HCT116 (cell line): Measurements from ENCODE around the gene MYBPC1. TPM values are rescaled to one million over a fixed set of nuclear protein-coding genes. Genes with fewer than 3 reads are reported as not detected.

ENCODE experiments used
- ATAC-seq: fragments of 200-7000 bp; cut with Tn5 transposase; 2 replicates; pipeline ENCODE4 v1.9.1; 2020; ENCODE audit warnings: mild to moderate bottlenecking, moderate library complexity
- BruUV-seq: library from RNA; stranded (reverse); fragments of 400-500 nt; replicated peaks from 2 replicates; lab custom pipeline; 2021; lab: Mats Ljungman, UMichigan
- CTCF ChIA-PET: fragments of 300-600 bp; sonication (Branson Sonifier 250); formaldehyde crosslinking; loops from one replicate; lab custom pipeline; 2021; ENCODE audit warnings: antibody characterized with exemption; lab: Charles Lee
- POLR2A ChIA-PET: fragments of 300-600, 350-600 bp; sonication (Branson Sonifier 250); formaldehyde crosslinking; loops from one replicate; lab custom pipeline; 2021; ENCODE audit warnings: antibody characterized with exemption; lab: Charles Lee
- RAD21 ChIA-PET, 2 experiments: fragments of 300-600 bp; sonication (Branson Sonifier 250); formaldehyde crosslinking; loops; one replicate each; lab custom pipeline; 2023; ENCODE audit warnings: low total read pairs in 2 of 2; ENCODE audit not compliant: uncharacterized antibody in 2 of 2, unreplicated experiment in 2 of 2, low non-redundant PET in 1 of 2; lab: Charles Lee
- DNase-seq: peaks from one replicate; pipeline ENCODE4 v3.0.0-alpha.2; 2010; ENCODE audit warnings: low read depth, low spot score
- H2AFZ ChIP-seq: fragments of 200-600 bp; shearing (Covaris generic), sonication (generic); 2 replicates; pipeline ENCODE4 v1.6.1; 2017; ENCODE audit warnings: low read depth, mixed run types, mixed read lengths, antibody characterized with exemption, low read length; ENCODE audit not compliant: poor library complexity, severe bottlenecking
- H3K27ac ChIP-seq: 2 replicates; pipeline ENCODE4 v1.5.1; 2012; ENCODE audit warnings: low read depth, low read length
- H3K27me3 ChIP-seq: fragments of 200-600 bp; sonication (generic); 2 replicates; pipeline ENCODE4 v1.6.1; 2016; ENCODE audit warnings: mixed run types, low read length, mixed read lengths; ENCODE audit not compliant: insufficient read depth
- H3K36me3 ChIP-seq, 2 experiments: fragments of 200-500 bp in 1 of 2; fragments of 200-600 bp in 1 of 2; sonication (Bioruptor generic) in 1 of 2; sonication (generic) in 1 of 2; 2 replicates each; pipeline versions ENCODE4 v1.5.1 to v1.6.1; 2014 to 2016; ENCODE audit warnings: low read length in 2 of 2, inconsistent platforms in 1 of 2, mixed read lengths in 1 of 2, mixed run types in 1 of 2; ENCODE audit not compliant: insufficient read depth in 2 of 2, control insufficient read depth in 1 of 2
- H3K4me1 ChIP-seq, 2 experiments: fragments of 200-600 bp in 1 of 2; sonication (generic) in 1 of 2; 2 replicates each; pipeline versions ENCODE4 v1.5.1 to v1.6.1; 2012 to 2017; ENCODE audit warnings: low read length in 2 of 2, inconsistent platforms in 1 of 2, mild to moderate bottlenecking in 1 of 2, mixed read lengths in 1 of 2, mixed run types in 1 of 2, moderate library complexity in 1 of 2; ENCODE audit not compliant: insufficient read depth in 2 of 2, control insufficient read depth in 1 of 2
- H3K4me2 ChIP-seq: fragments of 200-600 bp; sonication (generic); 2 replicates; pipeline ENCODE4 v1.6.1; 2017; ENCODE audit warnings: mixed run types, low read length, mixed read lengths
- H3K4me3 ChIP-seq, 2 experiments: fragments of 200-600 bp in 1 of 2; sonication (generic) in 1 of 2; replicated peaks in 1 of 2; 2 replicates each; pipeline ENCODE4 v1.5.1; 2011 to 2016; ENCODE audit warnings: low read length in 2 of 2, control low read depth in 1 of 2, low read depth in 1 of 2, mild to moderate bottlenecking in 1 of 2, mixed read lengths in 1 of 2, mixed run types in 1 of 2
- H3K79me2 ChIP-seq: fragments of 200-600 bp; sonication (generic); 2 replicates; pipeline ENCODE4 v1.6.1; 2017; ENCODE audit warnings: mild to moderate bottlenecking, mixed run types, low read length, moderate library complexity, mixed read lengths; ENCODE audit not compliant: insufficient read depth
- H3K9ac ChIP-seq: fragments of 200-600 bp; sonication (generic); 2 replicates; pipeline ENCODE4 v1.6.1; 2016; ENCODE audit warnings: low read length, mixed read lengths
- H3K9me2 ChIP-seq: fragments of 200-600 bp; sonication (generic), shearing (Covaris generic); 2 replicates; pipeline ENCODE4 v1.6.1; 2017; ENCODE audit warnings: mixed run types, mild to moderate bottlenecking, moderate library complexity; ENCODE audit not compliant: insufficient read depth
- H3K9me3 ChIP-seq, 2 experiments: fragments of 200-500 bp in 1 of 2; fragments of 200-600 bp in 1 of 2; sonication (Bioruptor generic) in 1 of 2; sonication (generic) in 1 of 2; 2 replicates each; pipeline ENCODE4 v1.6.1; 2014 to 2017; ENCODE audit warnings: low read length in 2 of 2, mixed read lengths in 2 of 2, inconsistent platforms in 1 of 2, low read depth in 1 of 2, mild to moderate bottlenecking in 1 of 2, mixed run types in 1 of 2, moderate library complexity in 1 of 2; ENCODE audit not compliant: control insufficient read depth in 1 of 2, insufficient read depth in 1 of 2
- H4K20me1 ChIP-seq: fragments of 200-600 bp; sonication (generic), shearing (Covaris generic); 2 replicates; pipeline ENCODE4 v1.6.1; 2017; ENCODE audit warnings: mixed run types, mild to moderate bottlenecking, moderate library complexity; ENCODE audit not compliant: insufficient read depth
- ATF3 ChIP-seq: IDR thresholded peaks from 2 replicates; pipeline ENCODE4 v1.6.1; 2012
- CBX3 ChIP-seq: IDR thresholded peaks from 2 replicates; pipeline ENCODE4 v1.6.1; 2012; ENCODE audit warnings: low read depth
- CEBPB ChIP-seq: IDR thresholded peaks from 2 replicates; pipeline ENCODE4 v1.6.1; 2012; ENCODE audit warnings: low read depth
- CTCF ChIP-seq, 3 experiments: fragments of 200-600 bp in 1 of 3; sonication (generic) in 1 of 3; IDR thresholded peaks in 2 of 3; conservative IDR thresholded peaks in 1 of 3; 2 replicates each; pipeline ENCODE4 v1.5.1; 2012 to 2017; ENCODE audit warnings: low read depth in 2 of 3, low read length in 2 of 3, antibody characterized with exemption in 1 of 3, borderline replicate concordance in 1 of 3, control low read depth in 1 of 3, mild to moderate bottlenecking in 1 of 3, mixed read lengths in 1 of 3, mixed run types in 1 of 3, moderate library complexity in 1 of 3; ENCODE audit not compliant: insufficient read depth in 1 of 3
- ELF1 ChIP-seq: IDR thresholded peaks from 2 replicates; pipeline ENCODE4 v1.6.1; 2012; ENCODE audit warnings: low read depth, borderline replicate concordance
- EZH2 ChIP-seq: fragments of 200-600 bp; sonication (generic); IDR thresholded peaks from 2 replicates; pipeline ENCODE4 v1.6.1; 2017; ENCODE audit warnings: antibody characterized with exemption, mixed run types
- EZH2phosphoT487 ChIP-seq: fragments of 200-600 bp; IDR thresholded peaks from 2 replicates; pipeline ENCODE4 v1.6.1; 2018; ENCODE audit warnings: antibody characterized with exemption, borderline replicate concordance
- FOSL1 ChIP-seq: IDR thresholded peaks from 2 replicates; pipeline ENCODE4 v1.6.1; 2012; ENCODE audit warnings: low read depth
- MAX ChIP-seq: IDR thresholded peaks from 2 replicates; pipeline ENCODE4 v1.6.1; 2012
- POLR2A ChIP-seq: IDR thresholded peaks from 2 replicates; pipeline ENCODE4 v1.7.0; 2011; ENCODE audit warnings: borderline replicate concordance; ENCODE audit not compliant: insufficient read depth, insufficient read length; ENCODE audit errors: extremely low read depth
- RAD21 ChIP-seq: IDR thresholded peaks from 2 replicates; pipeline ENCODE4 v1.6.1; 2012; ENCODE audit warnings: low read depth, mild to moderate bottlenecking
- SP1 ChIP-seq: IDR thresholded peaks from 2 replicates; pipeline ENCODE4 v1.6.1; 2012; ENCODE audit warnings: low read depth
- YY1 ChIP-seq: IDR thresholded peaks from 2 replicates; pipeline ENCODE4 v1.6.1; 2011; ENCODE audit warnings: low read length, low read depth, moderate library complexity, mild to moderate bottlenecking; ENCODE audit not compliant: insufficient replicate concordance; ENCODE audit errors: extremely low read depth
- ZBTB33 ChIP-seq: IDR thresholded peaks from 2 replicates; pipeline ENCODE4 v1.6.1; 2011; ENCODE audit warnings: mild to moderate bottlenecking, low read length, moderate library complexity; ENCODE audit not compliant: insufficient replicate concordance; ENCODE audit errors: extremely low read depth
- ZFX ChIP-seq: fragments of 450-650 bp; IDR thresholded peaks from 2 replicates; pipeline ENCODE4 v1.6.1; 2017
- ZNF274 ChIP-seq: fragments of 200-500 bp; sonication (Bioruptor generic); IDR thresholded peaks from 2 replicates; pipeline ENCODE4 v1.6.1; 2014; ENCODE audit warnings: mild to moderate bottlenecking, low read depth, low read length, inconsistent platforms
- intact Hi-C: fragments of 100-400 bp; cut with micrococcal nuclease; formaldehyde crosslinking; loops from 2 replicates; pipeline ENCODE4 v1.10.0; 2022
- total RNA-seq: library from RNA; stranded (reverse); gene quantifications from one replicate; pipeline ENCODE4 v1.2.1, GENCODE V29; 2021; ENCODE audit not compliant: unreplicated experiment

MYBPC1 gene
- total RNA-seq, 1 experiment from 2014 or later = not detected

GRCh38 chr12:101552277-101552676 lies 42.5 kb upstream of the MYBPC1 start:
- no TSS peak for BruUV-seq
- intact Hi-C loops = no loop called here

GRCh38 chr12:101557094-101557493 lies 37.7 kb upstream of the MYBPC1 start:
- ATAC-seq (no peak), DNase-seq (no peak)
- Histone ChIP-seq H2AFZ (no peak overlapping the region), H3K4me2 (no peak overlapping the region), H3K27ac (no peak overlapping the region), H3K4me3 (no peak overlapping the region), H3K36me3 (no peaks in the 10 kb centered on the region), H3K9me3 (no peaks in the 10 kb centered on the region), H3K79me2 (no peaks in the 10 kb centered on the region), H3K27me3 (no peaks in the 10 kb centered on the region), H3K9ac (no peak overlapping the region), H3K9me2 (no peaks in the 10 kb centered on the region), H4K20me1 (no peaks in the 10 kb centered on the region), H3K4me1 (no peaks in the 10 kb centered on the region)
- CTCF ChIA-PET = no interaction called here
- POLR2A ChIA-PET = no interaction called here
- RAD21 ChIA-PET = no interaction called here
- intact Hi-C loops = no loop called here
- no TSS peak for BruUV-seq
- TF ChIP-seq CTCF (IDR thresholded peaks at IDR 0.05 in 2 of 3, conservative IDR thresholded peaks at IDR 0.05 in 1 of 3; ENCODE audit: borderline replicate concordance in 1 of 3, insufficient read depth in 1 of 3, low read depth in 2 of 3, low read length in 2 of 3) = no peak
- TF ChIP-seq ELF1 = no peak
- no peak for TF ChIP-seq CEBPB
- no peak for TF ChIP-seq CBX3
- no peak for TF ChIP-seq YY1
- TF ChIP-seq POLR2A = no peak
- TF ChIP-seq EZH2phosphoT487 = no peak
- TF ChIP-seq ZFX = no peak
- TF ChIP-seq ZNF274 = no peak
- no peak for TF ChIP-seq EZH2
- TF ChIP-seq FOSL1 = no peak
- no peak for TF ChIP-seq MAX
- TF ChIP-seq RAD21 = no peak
- TF ChIP-seq ATF3 = no peak
- TF ChIP-seq SP1 = no peak

More at GRCh38 chr12:101552277-101552676, 42.5 kb upstream of the MYBPC1 start:
- CTCF ChIA-PET = no interaction called here
- RAD21 ChIA-PET = no interaction called here
- no peaks in the 10 kb centered on the region for H3K4me1 ChIP-seq
- no peak overlapping the region for H3K4me3 ChIP-seq
- DNase-seq (no peak), ATAC-seq (no peak)
- no peaks in the 10 kb centered on the region for H3K79me2 ChIP-seq
- POLR2A ChIA-PET = no interaction called here
- H3K9ac ChIP-seq = no peak overlapping the region
- no peak for TF ChIP-seq ZBTB33
- 0 out of 2 replicates have a peak, but pooled peaks have one; percentile 18 for TF ChIP-seq CEBPB
- H4K20me1 ChIP-seq = no peaks in the 10 kb centered on the region
- no peak overlapping the region for H2AFZ ChIP-seq
- no peaks in the 10 kb centered on the region for H3K9me2 ChIP-seq
- no peak overlapping the region for H3K4me2 ChIP-seq
- H3K36me3 ChIP-seq = no peaks in the 10 kb centered on the region
- no peaks in the 10 kb centered on the region for H3K9me3 ChIP-seq
- H3K27me3 ChIP-seq = no peaks in the 10 kb centered on the region
- no peak overlapping the region for H3K27ac ChIP-seq
